T follicular helper cell (primary cell): ENCODE data around the gene POP4.

Experiments used
- DNase-seq: peaks from one replicate; pipeline ENCODE4 v3.0.0-alpha.2; 2020; ENCODE audit warnings: low read depth

Gene POP4

DNA sequence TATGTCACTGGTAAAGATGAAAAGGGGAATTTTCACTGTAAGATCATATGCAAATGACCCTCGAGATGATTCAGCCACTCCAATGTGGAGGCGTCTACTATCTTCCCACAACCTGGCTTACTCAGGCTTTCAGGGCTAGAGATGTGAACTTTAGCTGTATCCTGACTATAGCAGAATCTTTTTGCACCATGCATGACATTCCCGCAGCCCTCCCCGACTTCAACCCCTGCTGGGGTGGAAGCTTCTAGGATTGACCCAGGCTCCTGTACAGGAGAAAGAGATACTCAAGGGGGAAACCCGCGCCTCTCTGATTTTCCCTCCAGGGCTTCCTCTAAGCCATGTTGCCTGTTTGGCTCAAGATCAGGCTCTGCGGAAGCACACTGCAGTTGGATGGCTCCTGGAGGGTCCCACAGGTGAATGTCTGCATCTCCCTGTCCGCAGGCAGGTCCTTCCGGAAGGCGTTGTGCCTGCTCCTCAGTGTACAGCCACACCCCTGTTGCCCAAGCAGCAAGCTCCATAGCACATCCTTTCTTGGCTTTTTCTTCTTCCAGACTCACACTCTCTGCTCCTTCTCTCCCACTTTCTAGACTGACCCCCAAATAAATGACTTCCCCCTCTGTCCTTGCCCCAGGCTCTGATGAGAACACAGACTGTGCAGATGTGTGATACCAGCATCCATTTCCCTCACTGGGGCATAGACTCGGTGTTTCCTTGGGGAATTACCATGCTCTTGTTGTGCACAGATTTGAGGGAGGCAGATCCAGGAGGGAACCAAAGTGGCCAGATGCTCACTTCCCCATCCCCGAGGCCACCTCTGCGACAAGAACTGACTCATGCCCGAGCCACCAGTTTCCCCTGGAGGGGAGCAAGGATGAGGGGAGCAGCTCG, 29.1 kb upstream of the POP4 start:
- no peak for DNase-seq

DNA sequence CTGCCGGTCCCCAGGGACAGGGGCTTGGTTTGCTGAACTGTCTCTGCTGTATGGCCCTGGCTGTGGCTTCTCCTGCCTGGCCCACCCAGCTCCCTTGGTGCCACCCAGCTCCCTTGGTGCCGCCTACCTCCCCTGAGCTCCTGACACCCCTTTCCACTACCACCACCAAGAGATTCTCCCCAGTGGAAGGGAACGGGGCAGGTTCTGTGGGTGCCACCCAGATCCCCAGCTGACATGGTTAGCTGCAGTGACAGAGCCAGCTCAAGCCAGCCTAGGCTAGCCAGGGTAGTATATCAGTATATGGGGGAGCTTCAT, 28.5 kb upstream of the POP4 start:
- no peak for DNase-seq

GRCh38 chr19:29578349-29578748, 27.7 kb upstream of the POP4 start:
- no peak for DNase-seq

GRCh38 chr19:29579308-29579910, 26.7 kb upstream of the POP4 start:
- no peak for DNase-seq

GRCh38 chr19:29581398-29581797, 24.7 kb upstream of the POP4 start:
- no peak for DNase-seq

- no peak for DNase-seq
Measured at GRCh38 chr19:29583196-29583999, 22.7 kb upstream of the POP4 start.

DNA sequence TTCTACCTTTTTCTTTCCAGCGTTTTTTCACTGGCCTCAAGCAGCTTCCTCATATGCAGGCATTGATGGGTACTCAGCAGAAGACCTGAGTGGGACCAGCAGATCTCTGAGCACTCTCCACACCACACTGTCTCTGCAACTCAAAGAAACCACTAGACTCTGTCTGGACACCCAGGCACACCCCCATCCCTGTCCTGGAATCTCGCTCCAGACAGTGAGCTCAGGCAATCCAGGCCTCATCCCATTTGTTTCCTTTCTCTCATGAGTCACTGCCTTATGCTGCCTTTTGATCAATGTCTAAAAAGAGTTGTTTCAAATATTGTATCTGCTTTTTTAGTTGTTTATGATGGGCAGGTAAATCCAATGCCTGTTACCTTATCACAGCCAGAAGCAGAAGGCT, 19.7 kb upstream of the POP4 start:
- DNase-seq, result no peak

GRCh38 chr19:29587059-29587458, 19.0 kb upstream of the POP4 start:
- no peak for DNase-seq

GRCh38 chr19:29587518-29587986, 18.5 kb upstream of the POP4 start:
- no peak for DNase-seq

- no peak for DNase-seq
Measured at GRCh38 chr19:29588095-29588494, 18.0 kb upstream of the POP4 start.

DNA sequence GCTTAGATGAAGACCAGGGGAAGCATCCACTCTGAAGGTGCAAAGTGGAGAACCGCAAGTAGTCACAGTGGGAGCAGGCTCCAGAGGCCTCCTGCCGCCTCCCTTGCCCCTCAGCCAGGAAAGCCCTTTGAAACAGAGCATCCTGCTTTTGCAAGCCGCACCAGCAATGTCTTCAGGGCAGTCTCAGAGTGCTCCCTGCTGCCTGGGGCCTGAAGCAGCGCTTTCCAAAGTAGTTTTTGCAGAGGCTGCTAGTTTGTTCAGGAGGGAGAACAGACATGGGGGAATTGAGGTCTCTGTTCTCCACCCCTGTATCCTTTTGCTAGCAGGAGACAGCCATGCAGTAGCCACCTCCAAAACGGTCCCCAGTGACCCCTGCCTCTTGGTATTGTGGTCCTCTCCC, 15.8 kb upstream of the POP4 start:
- no peak for DNase-seq

DNA sequence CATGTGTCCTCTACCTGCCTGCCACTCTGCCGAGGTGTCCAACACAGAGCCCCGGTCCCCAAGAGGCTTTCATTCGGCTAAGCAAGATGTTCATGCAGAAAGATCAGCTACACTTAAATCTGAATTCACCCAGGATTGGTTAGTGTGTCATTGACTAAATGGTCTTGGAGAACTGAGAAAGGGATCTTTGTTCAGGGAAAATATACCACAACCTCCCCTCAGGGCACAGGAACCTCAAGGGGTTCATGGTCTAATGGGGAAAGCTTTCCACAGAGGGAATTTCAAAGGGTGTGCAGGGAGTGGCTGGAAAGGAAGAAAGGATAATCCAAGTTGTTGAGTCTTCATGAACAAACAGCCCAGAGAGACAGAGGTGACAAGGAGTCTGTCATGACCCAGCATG, 14.4 kb upstream of the POP4 start:
- no peak for DNase-seq

GRCh38 chr19:29593869-29594268, 12.2 kb upstream of the POP4 start:
- no peak for DNase-seq

GRCh38 chr19:29596080-29596727, 9.9 kb upstream of the POP4 start:
- DNase-seq, result no peak

DNA sequence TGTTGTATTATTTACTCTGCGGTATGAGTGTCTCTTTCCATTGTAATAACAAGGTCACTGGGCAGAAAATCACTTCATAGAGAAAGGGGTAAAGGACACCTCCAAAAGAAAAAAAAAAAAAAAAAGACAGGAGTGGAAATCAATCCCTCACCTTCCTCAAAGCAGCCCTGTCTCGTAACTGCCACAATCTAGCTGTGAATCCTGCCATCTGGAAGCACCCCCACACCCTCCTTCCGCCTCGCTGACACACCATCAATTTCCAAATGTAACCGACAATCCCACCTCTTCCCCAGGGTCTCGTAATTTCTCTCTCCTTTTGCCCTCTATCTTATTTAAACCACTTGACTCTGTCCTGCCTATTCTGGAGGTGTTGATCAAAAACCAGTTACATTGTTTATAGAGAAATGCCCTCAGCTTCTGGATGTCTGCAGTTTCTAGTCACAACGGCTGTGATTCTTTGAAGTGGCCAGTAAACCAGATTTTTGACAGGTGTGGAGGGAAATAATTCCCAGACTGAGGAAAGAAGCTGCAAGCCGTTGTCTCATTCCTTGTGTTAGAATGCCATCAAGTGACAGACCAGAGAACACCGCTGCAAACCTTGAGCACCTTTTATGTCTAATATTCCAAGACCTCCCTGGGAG, 9.1 kb upstream of the POP4 start:
- DNase-seq, result no peak

DNA sequence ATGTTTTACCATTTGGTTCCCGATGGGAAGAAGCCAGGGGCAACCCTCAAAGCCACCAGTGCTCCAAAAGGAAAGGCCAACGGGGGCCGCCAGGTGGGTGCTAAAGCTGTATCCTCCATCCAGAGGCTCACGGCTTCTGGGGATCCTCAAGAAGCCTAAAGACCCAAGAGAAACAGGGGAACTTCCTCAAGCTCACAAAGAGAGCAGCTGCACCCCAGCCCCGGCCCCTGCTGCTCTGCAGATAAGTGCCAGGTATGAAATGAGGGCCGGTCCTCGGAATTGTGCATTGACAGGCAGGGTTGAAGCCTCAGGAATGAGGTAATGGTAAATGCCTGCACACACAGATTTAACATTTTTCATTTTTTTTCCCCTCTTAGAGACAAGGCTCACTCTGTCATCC, 8.0 kb upstream of the POP4 start:
- DNase-seq, result no peak

- DNase-seq, result no peak
Measured at GRCh38 chr19:29598496-29598895, 7.6 kb upstream of the POP4 start.

- DNase-seq, result no peak
Measured at GRCh38 chr19:29603308-29603707, 2.8 kb upstream of the POP4 start.

GRCh38 chr19:29606420-29606747, 301 bp downstream of the POP4 start:
- no peak for DNase-seq

GRCh38 chr19:29609636-29610035, 3.6 kb downstream of the POP4 start:
- no peak for DNase-seq

DNA sequence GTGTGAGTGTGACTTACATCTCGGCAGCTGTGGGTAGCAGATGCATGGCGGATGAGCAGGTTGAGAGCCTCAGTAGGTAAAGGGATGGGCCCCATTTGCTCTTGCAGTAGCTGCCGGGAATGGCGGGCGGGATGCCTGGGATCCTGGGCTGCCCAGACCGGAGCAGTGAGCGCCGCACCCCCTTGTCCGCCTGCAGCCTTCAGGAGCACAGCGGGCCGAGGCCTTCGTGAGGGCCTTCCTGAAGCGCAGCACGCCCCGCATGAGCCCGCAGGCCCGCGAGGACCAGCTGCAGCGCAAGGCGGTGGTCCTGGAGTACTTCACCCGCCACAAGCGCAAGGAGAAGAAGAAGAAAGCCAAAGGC, 4.1 kb downstream of the POP4 start:
- no peak for DNase-seq
